ENCODE results near the gene SLC35A3.
A peak's percentile ranks its signal among the peaks of the same experiment; 100 is the strongest.
"Not testable (repeated sequence)": the region's sequence is repeated elsewhere in the genome, so short reads cannot be mapped to it uniquely, and the experiment has no call there.

Gene SLC35A3

DNA sequence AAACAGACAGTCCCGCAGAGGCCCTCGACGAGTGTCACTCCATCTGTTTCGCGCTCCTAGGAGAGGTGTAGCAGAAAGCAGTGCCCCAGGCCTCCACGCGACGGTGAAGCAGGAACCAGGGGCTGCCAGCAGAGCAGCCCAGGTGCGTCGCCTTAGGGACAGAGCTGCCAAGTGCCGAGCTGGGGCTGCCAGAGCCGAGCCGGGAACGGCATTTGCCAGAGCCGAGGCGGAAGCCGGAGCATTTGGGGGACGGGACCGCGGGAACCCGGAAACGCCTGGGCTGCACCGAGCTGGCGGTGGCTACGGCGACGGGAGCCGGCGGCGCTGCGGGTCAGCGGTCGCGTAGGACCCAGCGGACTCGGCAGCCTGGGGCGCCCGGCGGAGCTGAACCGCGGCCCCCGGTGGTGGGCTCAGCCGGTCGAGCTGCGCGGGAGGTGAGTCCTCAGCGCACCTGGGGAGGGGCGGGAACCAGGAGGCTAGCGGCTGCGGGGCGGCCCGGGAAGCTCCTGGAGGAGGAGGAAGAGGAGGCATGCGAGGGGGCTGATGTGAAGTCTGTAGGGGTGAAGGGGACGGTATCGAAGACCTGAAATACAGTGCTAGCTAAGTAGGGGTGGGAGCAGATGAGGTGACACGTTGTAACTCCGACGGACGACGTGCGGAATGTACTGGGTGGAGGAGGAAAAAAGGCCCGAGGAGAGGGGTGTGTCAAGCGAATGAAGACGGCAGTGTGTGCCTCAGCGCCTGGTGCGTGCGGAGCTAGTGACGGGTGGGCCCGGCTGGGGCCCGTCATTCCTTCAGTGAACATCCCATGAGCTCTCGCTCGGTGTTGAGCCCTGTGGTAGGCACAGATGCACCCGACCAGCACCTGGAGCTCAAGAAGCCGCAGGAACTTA is at the start of gene SLC35A3:
SLC35A3 (plus strand) TSS at position 268 of the 893 bp plus-strand sequence. CDS start 23,559 bp downstream, outside the sequence.
- peak; percentile 89 for DNase-seq (ENCODE audit: low spot score)

DNA sequence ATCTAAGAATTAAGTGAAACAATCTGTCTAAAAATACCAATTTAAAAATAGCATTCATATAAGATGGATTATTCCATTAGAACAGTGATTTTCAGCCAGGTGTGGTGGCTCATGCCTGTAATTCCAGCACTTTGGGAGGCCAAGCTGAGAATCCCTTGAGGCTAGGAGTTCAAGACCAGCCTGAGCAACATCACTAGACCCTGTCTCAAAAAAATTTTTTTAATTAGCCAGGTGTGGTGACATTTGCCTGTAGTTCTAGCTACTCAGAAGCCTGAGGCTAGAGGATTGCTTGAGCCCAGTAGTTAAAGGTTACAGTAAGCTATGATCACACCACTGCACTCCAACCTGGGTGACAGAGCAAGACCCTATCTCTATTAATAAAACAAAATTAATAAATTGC is 35.0 kb upstream of the SLC35A3 start:
- no peak for DNase-seq (ENCODE audit: low spot score)

DNA sequence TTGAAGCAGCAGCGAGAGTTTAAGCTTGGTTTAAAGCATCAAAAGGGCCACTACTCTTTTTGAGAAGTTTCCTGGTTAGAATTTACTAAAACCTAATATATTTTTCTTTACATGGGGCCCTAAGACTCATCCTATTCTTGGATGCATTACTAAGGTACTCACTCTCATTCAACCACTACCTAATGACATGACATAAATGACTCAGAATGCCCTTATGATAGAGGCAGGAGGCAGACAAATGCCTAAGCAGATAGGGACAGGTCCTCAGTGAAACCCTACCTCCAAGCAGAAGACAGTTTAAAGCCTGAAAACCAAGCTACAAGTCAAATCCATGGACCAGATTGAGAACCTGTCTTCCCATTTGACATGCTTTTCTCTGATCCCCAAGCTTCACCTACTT is 34.3 kb upstream of the SLC35A3 start:
- no peak for DNase-seq (ENCODE audit: low spot score)

DNA sequence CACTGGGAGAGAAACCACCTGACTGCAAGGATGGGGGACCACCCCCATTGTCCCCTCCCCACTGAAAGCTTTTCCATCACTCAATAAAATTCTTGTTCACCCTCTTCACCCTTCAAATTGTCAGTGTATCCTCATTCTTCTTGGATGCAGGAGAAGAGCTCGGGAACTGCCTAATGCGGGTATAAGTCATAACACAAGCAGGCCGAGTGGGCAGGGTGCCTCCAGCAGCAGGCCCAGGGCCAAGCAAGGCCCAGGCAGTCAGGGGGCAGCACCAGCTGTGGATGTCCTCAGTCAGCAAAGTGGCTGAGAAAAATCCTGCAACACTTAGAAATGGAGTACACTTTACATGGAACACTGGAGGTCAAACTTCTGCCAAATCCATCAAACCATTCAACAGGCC is 33.7 kb upstream of the SLC35A3 start:
- no peak for DNase-seq (ENCODE audit: low spot score)

DNA sequence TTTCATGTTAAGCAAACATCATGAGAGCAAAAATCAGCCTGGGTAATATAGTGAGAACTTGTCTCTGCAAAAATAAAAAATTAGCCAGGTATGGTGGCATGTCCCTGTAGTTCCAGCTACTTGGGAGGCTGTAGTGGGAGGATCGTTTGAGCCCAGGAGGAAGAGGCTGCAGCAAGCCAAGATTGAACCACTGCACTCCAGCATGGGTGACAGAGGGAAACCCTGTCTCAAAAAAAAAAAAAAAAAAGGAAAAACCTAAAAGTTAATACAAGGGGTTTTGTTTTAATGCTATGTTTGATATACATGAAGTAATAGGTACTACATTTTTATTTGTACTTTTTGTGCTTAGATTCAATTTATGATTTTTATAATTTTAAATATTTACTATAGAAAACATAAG is 27.1 kb upstream of the SLC35A3 start:
- DNase-seq (ENCODE audit: low spot score), result no peak

DNA sequence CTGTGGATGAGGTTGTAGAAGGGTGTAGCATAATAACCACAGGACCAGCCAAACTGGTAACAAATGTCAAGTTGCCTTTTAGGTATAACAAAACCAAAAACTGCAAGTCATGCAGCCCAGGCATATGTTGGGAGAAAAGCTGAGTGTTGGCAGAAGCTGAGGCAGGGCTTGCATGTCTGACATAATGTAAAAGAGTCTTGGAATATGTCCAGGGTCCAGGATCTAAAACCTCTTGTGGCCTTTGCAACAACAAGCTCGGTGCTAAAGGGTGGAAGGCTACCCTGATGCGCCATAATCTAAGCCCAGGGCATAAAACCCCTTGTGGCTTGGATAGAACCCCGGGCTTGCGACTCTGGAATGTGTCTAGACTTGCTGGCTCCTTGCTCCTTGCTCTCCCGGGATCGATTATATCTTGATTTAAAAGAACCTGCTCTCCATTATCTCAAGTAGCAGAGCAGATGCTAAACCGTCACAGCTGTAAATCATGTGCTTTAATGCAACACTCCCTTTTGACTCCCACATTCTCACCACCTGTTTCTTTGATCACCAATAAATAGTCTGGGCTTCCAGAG is 26.5 kb upstream of the SLC35A3 start:
- no peak for DNase-seq (ENCODE audit: low spot score)

- DNase-seq (ENCODE audit: low spot score), result no peak
These were observed 25.6 kb upstream of the SLC35A3 start for GRCh38 chr1:99944192-99944591.

- no peak for DNase-seq (ENCODE audit: low spot score)
These were observed 24.6 kb upstream of the SLC35A3 start for GRCh38 chr1:99945174-99945573.

DNA sequence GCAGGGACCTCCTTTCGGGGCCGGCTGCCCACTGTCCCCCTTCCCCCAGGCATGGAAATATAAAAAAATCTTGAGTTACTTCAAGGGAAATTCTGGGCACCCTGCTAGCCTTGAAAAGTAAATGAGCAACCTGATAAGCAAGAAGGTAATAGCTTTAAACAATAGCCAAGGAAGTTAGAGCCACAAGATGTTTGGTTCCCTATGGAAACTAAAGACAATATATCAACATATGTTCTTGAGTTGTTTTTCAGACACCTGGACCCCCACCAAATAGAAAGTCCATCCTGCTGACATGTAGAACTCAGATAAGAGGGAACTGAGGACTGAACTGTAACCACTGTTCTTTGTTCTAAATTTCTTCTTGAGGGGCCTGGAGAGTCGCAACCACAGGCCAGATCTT is 19.3 kb upstream of the SLC35A3 start:
- DNase-seq (ENCODE audit: low spot score), result no peak

- no peak for DNase-seq (ENCODE audit: low spot score)
These were observed 17.3 kb upstream of the SLC35A3 start for GRCh38 chr1:99952522-99952921.

DNA sequence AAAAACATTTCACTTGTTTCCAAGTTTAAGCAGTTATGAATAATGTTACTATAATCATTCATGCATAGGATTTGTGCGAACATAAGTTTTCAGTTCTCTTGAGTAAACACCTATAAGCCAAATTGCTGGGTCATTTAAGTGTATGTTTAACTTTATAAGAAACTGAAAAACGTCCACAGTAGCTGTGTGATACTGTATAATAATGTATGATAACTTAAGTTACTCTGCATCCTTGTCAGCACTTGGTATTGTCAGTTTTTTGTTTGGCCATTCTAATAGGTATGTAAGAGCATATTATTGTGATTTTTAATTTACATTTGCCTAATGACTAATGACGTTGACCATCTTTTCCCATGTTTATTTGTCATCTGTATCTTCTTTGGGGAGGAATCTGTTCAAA is 14.4 kb upstream of the SLC35A3 start:
- DNase-seq (ENCODE audit: low spot score), result no peak

GRCh38 chr1:99956755-99957154 is 13.0 kb upstream of the SLC35A3 start:
- no peak for DNase-seq (ENCODE audit: low spot score)

DNA sequence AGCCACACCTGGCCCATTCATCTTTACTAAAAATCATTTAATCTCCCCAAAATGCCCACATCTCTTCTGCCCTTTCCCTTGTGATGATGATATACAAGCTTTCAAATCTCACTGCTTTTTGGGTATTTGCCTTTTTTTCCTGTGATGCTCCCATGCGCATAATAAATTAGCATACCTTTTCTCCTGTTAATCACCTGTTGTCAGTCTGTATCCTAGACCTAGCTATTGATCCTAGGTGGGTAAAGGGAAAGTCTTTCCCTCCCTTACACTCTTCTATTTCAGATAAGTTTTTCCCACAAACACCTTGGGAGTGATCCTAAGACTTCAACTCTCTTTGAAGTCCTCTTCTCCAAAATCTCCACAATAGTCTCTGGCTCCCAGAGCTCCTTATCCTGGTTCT is 12.0 kb upstream of the SLC35A3 start:
- no peak for DNase-seq (ENCODE audit: low spot score)

DNA sequence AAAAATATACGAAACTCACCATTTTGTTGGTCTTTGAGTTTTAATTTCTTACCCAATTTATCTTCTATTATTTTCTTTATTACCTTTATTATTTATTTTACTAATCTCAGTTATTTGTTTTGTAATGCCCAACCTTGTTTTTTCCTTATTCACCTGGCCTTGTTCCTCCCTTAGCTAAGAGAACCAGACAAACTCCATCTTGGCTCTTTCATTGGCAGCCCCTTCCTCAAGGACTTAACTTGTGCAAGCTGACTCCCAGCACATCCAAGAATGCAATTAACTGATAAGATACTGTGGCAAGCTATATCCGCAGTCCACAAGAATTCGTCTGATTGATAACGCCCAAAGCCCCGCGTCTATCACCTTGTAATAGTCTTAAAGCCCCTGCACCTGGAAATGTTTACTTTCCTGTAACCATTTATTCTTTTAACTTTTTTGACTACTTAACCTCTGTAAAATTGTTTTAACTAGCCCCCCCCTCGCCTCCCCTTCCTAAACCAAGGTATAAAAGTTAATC is 10.5 kb upstream of the SLC35A3 start:
- DNase-seq (ENCODE audit: low spot score), result not testable (repeated sequence)

- DNase-seq (ENCODE audit: low spot score), result not testable (repeated sequence)
These were observed 9.5 kb upstream of the SLC35A3 start for GRCh38 chr1:99960260-99960659.

DNA sequence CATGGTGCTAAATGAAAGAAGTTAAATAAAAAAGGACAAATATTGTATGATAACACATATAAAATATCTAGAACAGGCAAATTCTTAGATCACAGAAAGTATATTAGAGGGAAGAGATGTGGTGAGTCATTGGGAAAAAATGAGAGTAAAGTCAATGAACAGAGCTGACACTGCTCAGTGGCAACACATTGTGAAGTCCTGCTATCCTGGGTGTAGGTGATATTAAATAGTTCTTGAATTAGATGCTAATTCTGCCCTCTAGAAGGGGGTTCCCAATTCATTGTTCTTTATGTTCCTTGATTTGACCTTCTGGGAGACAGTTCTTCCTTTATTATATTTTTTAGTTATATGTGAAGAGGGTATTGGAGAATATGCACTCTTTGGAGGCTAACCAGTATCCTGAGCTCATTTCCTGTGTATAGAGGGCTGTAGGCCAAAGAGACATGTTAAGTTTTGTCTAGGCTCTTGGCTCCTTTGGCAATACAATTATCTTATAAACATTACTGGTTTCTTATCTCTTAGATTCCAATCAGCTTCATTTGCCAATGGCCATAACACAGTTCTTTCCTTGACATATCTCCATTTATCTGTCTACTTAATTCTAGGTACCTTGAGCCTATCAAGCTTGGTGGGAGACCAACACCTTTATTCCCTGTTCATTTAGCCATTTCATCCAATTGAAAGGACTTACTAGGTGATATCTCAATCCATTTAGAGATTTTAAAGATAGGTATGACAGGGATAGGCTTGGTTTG is 6.6 kb upstream of the SLC35A3 start:
- DNase-seq (ENCODE audit: low spot score), result no peak

GRCh38 chr1:99964806-99965205 is 5.0 kb upstream of the SLC35A3 start:
- DNase-seq (ENCODE audit: low spot score), result no peak

GRCh38 chr1:99965646-99966375 is 4.0 kb upstream of the SLC35A3 start:
- no peak for DNase-seq (ENCODE audit: low spot score)

DNA sequence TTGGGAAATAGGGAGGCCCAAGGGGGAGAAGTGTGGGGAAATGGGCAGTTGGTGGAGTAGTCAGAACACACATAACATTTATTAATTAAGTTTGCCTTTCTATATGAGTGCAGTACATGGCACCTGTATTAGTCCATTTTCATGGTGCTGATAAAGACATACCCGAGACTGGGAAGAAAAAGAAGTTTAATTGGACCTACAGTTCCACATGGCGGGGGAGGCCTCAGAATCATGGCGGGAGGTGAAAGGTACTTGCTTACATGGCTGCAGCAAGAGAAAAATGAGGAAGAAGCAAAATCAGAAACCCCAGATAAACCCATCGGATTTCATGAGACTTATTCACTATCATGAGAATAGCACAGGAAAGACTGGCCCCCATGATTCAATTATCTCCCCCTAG is 1.6 kb upstream of the SLC35A3 start:
- no peak for DNase-seq (ENCODE audit: low spot score)

DNA sequence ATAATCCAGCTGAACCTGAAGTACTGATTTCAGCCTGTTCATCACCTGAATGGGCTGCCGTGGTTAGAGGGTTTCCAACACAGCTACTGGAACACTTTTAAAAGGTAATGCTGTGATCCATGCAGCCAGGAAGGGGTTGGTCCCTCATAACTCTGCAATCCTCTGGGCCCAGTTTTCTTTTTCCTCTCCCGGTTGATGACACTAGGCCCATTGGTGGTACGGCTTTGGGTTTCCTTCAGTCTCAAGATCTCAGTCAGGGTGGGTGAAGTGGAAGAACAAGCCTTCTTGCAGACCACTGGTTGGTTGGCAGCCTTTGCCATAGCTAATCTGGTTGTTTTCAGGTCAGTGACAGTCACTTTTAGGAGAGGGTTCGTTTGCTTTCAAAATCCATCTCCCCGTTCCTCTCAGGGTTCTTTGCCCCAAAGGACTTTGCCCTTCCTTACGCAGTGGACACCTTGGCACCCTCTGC is 502 bp upstream of the SLC35A3 start:
- DNase-seq (ENCODE audit: low spot score), result no peak

DNA sequence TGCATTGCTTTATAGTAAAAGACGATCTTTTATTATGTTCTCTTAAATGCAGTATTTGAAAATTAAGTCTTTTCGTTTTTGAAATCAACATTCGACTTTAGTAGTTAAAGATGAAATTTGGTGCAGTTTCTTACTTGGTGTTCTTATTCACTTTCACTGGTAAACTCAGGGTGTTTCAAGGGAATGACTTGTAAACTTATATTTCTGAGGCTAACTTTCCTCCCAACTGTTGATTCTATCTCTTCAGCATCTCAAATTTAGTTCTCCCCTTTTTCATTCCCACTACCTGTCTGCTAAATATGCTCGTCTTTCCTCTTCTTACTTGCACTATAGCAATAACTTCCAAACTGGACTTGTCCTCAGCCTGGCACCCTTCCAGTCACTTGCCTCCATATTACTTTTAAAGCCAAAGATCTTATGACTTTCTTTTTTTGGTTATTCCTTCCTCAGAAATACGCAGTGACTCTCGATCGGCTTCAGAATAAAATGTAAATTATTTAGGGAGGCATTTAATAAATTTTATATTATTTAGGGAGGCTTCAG is 988 bp downstream of the SLC35A3 start:
- DNase-seq (ENCODE audit: low spot score), result no peak

GRCh38 chr1:99972066-99972465 is 2.3 kb downstream of the SLC35A3 start:
- not testable (repeated sequence) for DNase-seq (ENCODE audit: low spot score)
